GM19372 (cell line): ENCODE results near the gene SLC12A7.
"Not testable (repeated sequence)": the region's sequence is repeated elsewhere in the genome, so short reads cannot be mapped to it uniquely, and the experiment has no call there.

ENCODE experiments used
- ATAC-seq: cut with Tn5 transposase; IDR thresholded peaks from one replicate; pipeline ENCODE4 v1.9.1; 2021; ENCODE audit warnings: mild to moderate bottlenecking, low read depth, moderate library complexity; ENCODE audit not compliant: unreplicated experiment

SLC12A7 gene

DNA sequence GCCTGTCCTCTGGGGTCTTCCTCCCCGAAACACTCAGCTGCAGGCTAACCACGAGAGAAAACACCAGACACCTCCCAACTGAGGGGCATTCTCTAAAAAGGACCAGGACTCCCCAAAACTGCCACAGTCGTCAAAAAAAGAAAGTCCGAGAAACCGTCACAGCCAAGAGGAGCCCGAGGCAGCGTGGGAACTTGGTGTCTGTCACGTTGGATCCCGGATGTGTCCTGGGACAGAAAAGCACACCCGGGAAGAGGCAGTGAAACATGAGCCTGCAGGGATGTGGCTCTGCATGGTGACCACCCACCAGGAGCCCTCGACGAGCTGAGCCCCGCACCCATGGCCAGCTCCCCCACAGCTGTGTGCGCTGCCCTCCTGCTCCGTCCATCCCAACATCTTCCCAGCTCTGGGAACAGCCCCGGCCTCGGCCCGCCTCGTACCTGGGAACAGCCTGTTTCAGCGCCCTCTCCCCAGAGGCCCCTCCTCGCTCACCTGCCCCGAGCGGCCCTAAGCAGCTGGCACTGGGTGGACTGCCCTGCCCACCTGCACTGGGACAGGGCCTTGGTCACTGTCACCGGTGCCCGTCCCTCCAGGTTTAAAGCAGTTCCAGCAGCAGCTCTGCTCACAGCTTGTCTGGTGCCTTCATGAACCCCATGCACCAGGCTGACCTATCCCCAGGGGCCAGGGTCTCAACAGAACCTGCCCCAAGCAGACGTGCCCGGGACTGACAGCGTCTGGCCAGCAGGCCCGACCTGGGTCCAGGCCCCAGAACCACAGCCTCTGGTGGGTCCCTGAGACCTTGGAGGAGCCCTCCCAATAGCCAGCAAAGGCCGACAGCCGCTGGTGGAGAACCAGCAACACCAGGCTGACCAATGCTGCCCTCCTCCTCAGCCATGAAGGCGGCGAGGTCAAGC, 10.9 kb downstream of the SLC12A7 start:
- ATAC-seq, result no peak

DNA sequence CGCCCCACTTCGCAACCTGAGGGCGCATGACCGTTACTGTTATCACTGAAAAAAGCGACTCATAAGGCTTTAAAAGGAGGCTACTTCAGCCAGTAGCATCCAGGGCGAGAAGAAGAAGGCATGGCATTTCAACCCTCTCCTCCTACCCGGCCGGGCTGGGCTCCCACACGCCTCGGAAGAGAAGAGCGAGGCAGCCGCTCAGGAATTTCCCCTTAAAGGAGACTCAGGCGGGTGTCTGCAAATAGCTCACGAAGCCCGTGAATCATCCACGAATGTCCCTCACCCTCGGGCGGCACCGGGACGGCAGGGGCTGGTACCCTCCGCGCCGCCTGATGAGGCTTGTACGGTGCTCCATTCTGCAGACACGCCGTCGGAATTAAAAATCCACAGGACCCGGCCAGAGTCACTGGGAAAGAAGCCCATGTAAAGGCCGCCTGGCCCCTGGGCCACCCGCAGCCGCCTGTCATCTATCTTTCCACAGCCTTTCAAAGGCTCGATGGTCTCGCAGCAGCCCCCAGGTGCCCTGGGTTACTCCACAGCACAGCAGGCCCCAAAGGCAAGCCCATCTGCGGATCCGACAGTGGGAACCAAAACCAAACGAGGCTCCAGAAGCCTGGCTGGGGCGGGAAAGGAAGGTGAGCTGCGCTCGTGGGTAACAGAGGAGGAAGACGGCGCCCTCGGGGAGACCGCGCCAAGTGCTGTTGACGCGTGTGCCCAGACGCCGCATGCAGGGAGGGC, 11.8 kb downstream of the SLC12A7 start:
- no peak for ATAC-seq

DNA sequence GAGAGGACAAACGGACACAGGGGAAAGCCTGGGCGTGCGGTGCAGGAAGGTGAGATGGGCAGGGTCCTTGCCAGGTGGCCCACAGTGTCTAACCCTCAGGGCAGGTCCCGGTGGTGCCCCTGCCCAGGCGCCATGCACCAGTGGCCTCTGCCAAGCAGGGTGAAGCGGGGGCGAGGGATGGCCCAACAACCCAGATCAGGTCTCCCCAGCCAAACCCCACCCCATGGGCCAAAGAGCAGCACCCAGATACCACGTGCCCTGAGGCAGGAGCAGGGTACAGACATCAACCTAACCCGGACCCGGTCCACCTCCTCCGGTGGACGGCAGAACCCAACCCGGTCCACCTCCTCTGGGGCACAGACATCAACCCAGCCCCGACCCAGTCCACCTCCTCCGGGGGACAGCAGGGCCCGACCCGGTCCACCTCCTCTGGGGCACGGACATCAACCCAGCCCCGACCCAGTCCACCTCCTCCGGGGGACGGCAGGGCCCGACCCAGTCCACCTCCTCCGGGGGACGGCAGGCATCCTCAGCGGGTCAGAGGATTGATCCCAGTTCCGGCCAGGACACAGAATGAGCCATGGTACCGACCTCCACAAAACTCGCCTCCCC, 12.8 kb downstream of the SLC12A7 start:
- ATAC-seq, result no peak

DNA sequence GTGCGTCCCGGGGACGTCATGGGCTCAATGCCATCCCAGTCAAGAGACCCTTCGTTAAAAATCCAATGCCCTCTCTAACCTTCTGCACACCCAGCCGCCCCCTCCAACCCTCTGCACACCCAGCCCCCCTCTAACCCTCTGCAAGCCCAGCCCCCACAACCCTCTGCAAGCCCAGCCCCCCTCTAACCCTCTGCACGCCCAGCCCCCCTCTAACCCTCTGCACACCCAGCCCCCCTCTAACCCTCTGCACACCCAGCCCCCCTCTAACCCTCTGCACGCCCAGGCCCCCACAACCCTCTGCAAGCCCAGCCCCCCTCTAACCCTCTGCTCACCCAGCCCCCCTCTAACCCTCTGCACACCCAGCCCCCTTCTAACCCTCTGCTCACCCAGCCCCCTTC, 13.9 kb downstream of the SLC12A7 start:
- not testable (repeated sequence) for ATAC-seq

DNA sequence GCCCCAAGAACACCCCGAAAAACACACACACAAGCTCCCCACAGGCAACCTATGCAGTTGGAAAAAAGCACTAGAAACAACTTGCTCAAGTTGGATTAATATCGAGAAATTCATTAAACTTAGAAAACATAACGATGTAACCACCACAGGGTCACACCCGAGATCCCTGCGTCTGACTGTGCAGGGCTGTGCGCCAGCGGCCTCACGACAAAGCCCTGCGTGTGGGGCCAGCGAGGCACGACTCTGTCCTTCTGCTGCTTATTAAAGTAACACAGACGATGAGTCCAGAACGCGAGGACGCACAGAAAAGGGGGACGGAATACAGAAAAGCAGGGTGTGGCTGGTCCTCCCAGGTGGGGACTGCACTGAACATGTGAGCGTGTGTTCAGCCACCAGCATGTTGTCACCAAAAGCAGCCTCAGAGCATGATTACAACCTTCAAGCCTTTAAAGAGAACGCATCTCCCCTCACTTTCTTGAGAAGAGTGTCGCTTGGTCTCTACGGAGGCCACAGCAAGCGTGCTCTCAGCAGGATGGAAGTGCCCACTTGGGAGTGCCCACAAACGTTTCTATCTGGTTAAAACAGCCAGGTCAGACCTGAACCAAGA, 14.4 kb downstream of the SLC12A7 start:
- ATAC-seq, result no peak

DNA sequence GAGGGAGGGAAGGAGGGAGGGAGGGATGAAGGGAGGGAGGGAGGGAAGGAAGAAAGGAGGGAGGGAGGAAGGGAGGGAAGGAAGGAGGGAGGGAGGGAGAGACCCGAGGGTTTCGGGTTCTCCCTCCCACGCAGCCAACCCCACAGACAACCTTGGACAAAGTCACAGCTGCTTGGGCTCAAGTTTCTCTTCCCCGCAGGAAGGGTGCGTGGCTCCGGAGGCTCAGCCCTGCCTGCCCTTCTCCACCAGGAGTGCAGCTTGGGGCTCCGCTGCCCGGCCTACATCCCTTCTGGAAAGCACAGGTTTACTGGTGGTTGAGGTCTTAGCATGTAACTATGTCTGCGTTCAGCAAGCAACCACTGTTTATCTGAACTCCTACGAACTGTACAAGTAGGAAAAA, 15.0 kb downstream of the SLC12A7 start:
- ATAC-seq, result no peak

DNA sequence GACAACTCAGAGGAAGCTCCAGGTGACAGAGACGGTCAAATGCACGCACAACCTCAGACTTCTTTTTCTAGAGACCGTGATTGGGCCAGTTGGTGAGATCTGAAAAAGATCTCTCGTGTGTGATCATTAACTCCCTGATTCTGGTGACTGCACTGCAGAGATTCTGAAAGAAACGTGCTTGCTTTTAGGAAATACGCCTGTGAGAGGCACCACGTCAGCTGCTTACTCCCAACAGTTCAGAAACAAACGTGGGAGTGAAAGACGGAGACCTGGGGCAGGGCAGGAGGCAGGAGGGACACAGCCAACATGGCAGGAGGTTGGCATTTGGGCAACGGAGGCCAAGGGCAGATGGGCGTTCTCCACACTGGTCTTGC, 15.9 kb downstream of the SLC12A7 start:
- ATAC-seq, result no peak

DNA sequence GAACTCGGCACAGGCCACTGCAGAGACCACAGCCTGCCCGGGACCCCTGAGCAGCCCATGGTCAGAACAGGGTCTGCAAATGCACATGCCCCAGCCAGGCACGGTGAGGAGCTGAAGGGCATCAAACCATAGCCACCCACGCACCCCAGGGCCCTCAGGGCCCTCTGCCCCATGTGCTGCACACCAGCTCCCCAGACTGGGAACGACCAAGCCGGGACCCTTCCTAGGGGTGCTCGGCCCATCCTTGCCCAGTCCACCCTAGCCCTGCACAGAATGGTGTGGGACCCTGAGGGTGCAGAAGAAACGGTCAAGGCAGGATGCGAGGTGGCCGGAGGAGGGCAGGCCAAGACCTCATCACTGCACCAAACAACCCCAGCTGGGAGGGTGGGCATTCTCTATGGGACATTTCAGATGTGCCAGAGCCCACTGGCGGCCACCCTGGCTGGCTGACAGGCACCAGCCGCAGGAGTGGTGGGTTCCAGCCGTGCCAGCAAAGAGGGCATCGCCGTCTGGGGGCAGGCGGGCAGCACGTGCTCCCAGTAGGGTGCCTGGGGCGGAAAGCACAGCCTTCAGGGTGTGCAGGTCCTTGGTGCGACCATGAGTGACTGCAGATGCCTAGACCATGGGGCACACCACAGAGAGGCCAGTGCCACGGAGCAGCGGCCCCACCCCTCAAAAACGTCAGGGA, 16.4 kb downstream of the SLC12A7 start:
- no peak for ATAC-seq

DNA sequence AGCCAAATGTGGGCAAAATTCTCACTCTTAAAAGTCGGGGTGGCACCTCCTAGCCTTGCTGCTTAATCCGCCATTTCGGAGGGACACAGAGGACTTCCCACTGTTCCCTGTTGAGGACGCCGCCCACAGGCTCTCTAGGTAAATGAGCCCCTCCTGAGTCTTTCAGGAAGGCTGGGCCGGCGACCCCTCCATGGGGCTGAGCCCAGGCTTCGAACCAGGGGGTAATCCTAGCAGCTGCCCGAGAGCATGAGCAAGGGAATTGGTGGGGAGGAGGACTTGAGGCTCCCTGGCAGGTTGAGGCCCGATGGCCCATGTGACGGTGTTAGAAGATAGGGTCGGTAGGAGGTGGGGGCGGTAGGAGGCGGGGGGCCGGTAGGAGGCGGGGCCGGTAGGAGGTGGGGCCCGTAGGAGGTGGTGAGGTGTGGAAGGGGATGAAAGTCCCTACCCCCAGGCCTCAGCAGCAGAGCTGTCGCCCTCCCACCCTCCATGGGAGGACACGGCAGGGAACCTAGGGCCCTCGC, 17.1 kb downstream of the SLC12A7 start:
- ATAC-seq, result no peak

DNA sequence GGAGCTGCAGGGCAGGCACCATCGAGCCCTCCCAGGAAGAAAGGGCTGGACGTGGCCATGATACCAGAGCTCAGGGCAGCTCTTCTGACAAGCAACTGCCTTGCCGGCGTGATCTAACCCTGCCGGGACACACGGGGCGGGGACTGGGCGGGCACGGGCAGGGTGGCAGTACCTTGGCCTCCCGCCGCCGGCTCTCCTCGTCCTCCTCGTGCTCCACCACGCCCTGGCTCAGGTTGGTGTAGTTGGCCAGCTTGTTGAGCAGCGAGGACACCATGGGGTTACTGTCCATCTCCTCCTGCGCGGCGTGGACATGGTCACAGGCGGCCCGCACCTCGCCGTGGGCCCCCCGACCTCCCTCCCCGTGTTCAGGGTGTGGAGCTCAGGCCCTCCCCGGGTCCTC, 18.5 kb downstream of the SLC12A7 start:
- ATAC-seq, result no peak

DNA sequence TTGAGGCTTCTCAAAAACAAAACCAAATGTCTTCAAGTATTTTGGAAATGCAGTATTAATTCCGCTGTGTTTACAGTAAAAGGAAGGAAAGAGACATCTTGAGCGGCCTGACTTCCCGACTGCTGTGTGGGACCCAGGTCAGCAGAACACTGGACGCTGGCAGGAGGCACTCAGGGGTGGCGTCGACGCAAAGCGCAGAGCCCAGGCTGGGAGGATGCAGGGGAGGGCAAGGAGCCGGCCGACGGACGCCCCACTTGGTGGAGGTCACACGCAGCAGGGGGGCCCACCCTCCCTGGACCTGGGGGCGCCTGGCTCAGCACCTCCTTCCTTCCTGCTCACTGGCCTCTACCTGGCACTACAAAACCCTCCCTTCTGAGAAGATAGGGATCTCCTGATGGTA, 19.7 kb downstream of the SLC12A7 start:
- no peak for ATAC-seq

DNA sequence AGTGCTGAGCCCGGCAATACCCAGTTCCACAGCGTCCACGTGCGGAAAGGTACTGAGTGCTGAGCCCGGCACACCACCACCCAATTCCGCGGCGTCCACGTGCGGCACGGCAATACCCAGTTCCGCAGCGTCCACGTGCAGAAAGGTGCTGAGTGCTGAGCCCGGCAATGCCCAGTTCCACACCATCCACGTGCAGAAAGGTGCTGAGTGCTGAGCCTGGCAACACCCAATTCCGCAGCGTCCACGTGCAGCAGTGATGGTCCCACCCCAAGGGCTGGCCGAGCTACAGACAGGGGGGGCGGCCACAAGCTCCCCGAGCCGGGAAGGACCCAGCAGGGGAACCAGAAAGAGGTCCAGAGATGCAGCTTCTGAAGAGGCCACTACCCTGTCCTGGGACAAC, 20.2 kb downstream of the SLC12A7 start:
- no peak for ATAC-seq

DNA sequence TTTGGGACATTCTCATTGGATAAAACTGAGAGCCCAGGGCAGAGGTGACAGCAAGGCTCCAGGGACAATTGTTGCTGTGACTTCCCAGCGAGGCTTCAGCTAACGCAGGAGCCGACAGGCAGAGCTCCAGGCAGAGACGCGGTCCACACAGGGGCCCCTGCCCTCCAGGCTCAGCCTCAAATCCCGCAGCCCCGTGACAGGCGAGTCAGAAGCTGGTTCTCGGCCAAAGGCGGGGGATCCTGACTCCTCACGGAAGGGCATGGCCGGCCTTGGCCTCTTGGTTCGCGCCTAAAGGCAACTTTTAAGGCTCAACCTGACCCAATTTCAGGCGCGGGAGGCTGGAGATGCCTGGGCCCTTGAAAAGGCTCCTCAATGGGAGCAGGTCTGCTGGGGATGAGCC, 21.3 kb downstream of the SLC12A7 start:
- no peak for ATAC-seq

DNA sequence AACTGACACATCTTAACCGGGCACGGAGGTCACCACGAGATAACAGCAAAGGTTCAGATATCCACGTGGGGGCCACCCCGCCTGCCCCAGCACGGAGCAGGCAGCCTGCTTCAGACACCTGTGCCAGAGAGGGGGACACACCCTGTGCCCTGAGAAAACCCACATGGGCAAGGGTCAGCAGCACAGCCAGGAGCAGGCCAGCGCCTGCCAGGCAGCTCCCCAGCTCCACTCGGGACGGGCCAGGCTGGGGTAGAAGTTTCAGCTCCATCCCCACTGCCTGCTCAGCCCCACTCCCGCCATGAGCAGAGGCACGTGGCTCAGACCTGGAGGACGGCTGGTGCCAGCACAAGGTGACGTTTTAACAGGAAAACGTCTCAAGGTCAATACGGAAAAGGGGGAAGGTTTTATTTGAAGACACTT, 22.2 kb downstream of the SLC12A7 start:
- no peak for ATAC-seq

DNA sequence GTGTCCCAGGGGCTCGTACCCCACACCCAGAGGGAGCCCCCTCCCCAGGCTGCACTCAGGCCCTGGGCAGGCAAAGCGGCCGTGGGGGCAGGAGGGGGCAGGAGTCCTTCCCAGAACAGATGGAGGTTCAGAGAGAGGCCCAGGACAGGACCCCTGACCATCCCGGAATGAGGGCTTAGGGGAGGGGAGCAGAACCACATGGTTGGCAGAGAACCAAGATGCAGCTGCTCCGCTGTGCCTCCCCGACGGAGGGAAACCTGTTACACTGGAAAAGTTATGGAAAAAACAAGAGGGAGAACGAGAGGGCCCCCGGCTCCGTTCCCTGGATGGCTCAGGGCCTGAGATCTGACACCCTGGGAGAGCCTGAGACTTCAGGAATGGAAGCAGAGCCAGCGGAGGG, 22.7 kb downstream of the SLC12A7 start:
- no peak for ATAC-seq

DNA sequence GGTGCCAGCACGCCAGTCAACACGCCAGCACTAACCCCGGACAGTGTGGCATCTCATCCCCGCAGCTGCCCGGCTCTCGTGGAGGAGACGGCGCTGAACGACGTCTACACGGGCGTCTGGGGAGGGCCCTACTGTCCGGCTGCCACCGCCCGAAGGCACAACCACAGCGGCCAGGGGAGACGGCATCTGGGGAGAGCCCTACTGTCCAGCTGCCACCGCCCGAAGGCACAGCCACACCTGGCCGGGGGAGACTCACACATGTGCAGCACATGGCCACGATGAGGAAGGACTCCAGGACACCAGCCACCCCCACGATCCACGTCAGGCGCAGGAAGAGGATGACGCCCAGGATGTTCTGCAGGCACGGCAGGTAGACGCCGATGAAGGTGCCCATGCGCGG, 23.1 kb downstream of the SLC12A7 start:
- no peak for ATAC-seq

DNA sequence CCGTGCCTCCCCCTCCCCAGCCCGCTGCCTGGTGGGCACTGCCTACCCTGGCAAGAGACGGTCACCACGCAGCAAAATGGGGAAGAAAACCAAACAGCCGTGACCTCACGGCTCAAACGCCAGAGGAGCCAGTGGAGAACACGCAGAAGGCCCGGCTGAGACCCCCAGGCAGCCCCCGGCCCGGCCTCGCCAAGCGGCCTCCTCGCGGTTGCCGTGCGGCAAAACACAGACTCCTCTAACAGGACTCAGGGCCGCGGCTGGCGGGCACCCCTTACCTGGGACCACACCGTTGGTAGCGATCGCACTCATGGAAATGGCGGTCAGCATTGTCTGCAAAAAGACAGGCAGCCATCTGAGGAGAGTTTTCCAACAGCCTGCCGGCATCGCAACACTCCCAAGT, 23.8 kb downstream of the SLC12A7 start:
- no peak for ATAC-seq

DNA sequence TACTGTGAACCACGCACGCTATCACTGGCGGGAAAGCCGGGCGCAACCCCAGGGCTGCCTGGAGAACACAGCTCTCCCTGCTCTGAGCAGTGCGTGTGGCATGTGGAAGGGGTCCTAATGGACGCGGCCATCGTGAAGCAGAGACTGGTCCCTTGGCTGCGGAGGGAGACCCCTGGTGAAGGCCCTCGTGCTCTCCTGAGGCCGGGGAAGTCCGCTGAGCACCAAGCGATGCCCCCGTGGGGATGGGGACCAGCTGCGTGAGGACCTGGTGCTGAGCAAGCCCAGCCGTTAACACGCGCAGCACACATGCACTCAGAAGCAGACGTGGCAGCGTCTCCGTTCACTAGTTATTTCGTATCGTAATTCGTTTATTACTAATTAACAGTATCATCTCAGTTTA, 24.4 kb downstream of the SLC12A7 start:
- no peak for ATAC-seq

DNA sequence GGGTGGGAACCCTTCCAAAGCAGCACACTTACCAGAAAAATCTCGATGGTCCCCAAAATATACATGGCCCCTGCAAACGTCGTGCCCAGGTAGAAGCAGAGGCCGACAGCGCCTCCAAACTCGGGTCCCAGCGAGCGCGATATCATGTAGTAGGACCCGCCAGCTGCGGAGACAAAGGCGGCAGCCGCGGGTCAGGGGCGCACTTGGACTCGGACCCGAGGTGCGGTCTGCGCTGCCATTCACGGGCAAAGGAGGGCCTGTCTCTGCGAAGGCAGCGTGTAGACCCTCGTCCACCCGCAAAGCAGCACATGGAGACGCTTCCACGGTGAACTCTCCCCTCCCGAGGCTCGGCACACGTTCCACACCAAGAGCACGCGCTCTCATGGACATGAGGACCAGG, 25.0 kb downstream of the SLC12A7 start:
- ATAC-seq, result no peak

DNA sequence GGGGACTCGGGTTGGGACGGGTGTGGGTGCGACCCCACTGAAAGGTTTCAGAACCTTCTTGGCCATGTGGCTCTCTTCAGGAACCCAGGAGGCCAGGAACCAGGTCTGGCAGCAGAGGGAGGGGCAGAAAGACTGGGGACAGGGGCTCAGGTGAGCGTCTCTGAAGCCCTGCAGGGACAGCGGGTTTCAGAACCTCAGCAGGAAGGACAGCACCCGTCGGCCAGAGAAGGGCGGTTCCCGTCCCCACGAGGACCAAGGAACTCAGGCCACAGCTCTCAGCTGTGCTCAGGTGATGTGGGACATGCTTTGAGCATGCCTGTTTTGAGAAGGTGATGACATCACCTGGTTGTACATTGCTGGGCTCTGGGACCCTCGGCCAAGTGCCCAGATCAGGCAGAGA, 25.7 kb downstream of the SLC12A7 start:
- no peak for ATAC-seq
